GM21367 (cell line): Measurements from ENCODE around the gene MRPS10.
"Not testable (repeated sequence)": the region's sequence is repeated elsewhere in the genome, so short reads cannot be mapped to it uniquely, and the experiment has no call there.

ENCODE experiments used
- ATAC-seq: cut with Tn5 transposase; IDR thresholded peaks from one replicate; pipeline ENCODE4 v1.9.1; 2021; ENCODE audit not compliant: unreplicated experiment

MRPS10 gene

DNA sequence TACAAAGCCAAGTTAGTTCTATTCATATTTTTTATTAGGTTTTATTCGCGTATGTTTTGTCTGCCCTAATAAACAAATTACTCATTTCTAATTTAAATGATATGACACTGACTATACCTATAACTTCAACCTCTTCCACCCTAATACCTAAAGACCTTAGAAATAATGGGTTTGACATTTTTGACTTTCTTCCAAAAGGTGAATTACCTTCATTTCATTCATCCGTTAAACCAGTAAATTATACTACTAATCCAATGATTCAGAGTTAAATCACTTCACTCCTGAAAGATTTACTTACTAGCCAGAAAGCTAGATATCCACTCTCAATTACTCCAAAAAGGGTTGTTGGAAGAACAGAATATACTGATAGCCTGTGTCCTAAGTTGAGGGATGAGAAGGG is 5.2 kb downstream of the MRPS10 start:
- no peak for ATAC-seq

DNA sequence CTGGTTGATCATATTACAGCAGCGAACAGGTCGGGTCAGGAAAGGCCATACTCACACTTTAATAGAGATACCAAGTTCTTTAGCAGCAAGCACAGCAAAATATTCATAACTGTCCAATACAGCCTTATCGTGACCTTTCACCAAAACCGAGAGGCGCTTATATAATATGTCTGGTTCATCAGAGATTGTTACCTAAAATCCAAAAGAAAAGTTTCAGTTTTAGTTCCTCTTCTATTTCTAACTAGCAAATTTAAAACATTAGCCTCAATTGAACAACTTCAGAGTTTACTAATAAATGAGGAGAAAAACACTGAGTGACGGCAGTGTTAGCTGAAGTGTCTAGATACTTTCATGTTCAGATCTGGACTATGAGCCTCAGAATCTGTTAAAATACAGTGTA is 5.9 kb downstream of the MRPS10 start:
- ATAC-seq = no peak

DNA sequence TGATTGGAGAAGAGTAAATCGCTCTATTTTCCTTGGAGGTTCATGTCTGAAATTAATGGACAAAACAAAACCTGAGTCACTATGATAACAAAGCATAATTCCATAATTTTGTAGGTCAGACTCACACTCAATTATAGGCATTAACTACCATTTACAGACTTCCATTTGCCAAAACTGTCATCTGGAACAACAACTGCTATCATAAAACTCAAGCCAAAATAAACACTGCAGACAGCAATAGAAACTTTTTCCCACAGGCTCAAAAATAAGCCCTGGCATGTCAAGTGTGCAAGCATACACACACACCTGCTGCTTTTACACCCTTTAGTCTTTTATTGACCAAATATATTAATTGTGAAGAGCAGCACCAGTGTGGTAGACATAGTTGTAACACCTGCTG is 7.1 kb downstream of the MRPS10 start:
- no peak for ATAC-seq

DNA sequence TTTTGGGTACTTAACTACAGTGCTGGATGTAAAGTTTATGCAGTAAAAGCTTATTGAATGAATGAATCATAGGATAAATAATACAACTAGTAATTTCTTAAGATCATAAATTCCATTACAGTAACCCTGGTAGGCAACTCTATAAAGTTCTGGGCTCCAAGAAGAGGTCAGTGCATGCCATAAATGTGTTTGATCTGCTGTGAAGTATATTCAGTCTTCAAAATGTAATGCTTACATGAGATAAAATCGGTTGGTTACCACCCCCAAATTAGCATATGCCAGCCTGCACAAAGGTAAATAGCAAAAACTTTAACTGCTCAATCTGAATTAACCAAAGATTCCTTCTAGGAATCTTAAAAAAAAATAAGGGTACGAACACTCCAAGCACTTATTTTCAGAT is 10.1 kb downstream of the MRPS10 start:
- not testable (repeated sequence) for ATAC-seq

DNA sequence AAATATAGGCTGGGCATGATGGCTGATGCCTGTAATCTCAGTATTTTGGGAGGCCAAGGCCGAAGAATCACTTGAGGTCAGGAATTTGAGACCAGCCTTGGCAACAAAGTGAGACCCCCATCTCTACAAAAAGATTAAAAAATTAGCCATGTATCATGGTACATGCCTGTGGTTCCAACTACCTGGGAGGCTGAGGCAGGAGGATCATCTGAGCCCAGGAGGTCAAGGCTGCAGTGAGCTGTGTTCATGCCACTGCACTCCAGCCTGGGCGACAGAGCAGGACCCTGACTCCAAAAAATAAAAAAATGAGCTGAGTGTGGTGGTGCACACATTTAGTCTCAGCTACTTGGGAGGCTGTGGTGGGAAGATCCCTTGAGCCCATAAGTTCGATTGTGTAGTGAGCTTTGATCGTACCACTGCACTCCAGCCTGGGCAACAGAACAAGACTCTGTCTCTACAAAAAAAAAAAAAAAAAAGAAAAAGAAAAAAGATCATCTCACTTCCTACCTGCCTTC is 12.8 kb downstream of the MRPS10 start:
- ATAC-seq = no peak

DNA sequence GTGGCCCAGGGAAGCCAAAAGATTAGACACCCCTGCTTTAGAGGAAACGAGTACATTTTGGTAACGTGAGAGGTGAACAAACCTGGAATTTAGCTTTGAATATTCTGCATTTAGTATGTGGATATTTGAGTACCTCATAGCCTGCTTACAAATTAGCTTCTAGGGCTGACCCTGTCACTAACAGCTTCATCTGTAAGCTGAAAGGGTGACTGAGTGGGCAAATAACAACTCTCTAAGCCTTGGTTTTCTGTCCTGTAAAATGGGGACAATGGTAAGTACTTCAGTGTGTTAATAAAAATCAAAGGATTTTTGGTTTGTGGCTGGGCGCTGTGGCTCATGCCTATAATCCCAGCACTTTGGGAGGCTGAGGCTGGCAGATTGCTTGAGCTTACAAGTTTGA is 14.5 kb downstream of the MRPS10 start:
- no peak for ATAC-seq

DNA sequence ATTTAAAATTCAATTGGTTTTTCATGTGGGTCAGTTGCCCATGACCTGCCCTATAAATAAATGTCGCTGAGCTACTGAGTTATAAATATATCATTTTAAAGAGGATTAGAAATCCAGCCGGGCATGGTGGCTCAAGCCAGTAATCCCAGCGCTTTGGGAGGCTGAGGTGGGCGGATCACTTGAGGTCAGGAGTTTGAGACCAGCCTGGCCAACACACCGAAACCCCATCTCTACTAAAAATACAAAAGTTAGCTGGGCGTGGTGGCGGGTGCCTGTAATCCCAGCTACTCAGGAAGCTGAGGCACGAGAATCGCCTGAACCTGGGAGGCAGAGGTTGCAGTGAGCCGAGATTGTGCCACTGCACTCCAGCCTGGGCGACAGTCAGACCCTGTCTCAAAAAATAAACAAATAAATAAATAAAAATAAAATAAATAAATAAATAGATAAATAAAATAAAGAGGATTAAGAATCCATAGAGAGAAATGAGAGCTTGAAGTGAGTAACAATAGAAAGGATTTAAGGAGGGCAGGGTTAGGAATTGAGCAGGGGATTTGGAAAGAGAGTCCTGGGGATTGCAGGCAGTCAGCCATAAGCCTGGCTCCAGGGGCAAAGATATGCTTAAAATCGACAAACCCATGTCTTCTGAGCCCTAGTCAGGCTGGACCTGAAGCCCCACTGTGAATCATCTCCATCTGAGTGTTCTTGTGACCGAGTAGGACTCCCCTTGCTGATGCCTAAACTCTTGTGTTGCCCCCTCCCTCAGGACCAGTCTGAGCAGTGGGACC is 15.3 kb downstream of the MRPS10 start:
- ATAC-seq = not testable (repeated sequence)

DNA sequence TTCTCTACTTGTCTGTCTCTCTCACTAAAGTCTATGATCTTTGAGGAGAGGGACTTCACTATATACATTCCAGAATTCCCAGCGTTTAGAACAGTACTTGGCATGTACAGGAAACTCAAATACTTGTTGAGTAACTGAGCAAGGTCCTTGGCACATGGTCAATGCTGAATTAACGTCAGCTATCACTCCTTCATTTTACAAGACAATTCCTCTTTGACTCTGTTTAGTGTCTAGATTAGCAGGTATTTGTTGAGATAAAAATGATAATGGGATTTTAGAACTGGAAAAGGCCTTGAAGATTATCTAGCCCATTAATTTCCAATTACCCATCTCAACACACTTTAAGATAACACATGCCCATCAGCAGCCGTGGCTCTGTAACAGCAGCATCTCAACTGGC is 16.3 kb downstream of the MRPS10 start:
- no peak for ATAC-seq

DNA sequence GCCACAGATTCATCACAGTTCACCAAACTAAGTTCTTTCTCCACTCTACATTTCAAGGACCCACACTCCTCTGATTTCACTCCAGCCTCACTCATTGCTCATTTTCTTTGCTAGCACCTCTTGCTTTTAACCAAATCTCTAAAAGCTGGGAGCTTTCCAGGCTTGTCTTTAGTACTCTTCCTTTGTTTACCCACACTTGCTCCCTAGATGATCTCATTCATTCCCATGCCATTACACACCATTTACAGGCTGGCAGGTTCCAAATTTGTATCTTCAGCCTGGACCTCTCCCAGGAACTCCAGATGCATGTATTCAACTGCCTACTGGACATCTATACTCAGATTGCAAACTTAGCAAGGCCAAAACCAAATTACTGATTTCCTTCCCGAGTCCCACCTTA is 17.6 kb downstream of the MRPS10 start:
- no peak for ATAC-seq

DNA sequence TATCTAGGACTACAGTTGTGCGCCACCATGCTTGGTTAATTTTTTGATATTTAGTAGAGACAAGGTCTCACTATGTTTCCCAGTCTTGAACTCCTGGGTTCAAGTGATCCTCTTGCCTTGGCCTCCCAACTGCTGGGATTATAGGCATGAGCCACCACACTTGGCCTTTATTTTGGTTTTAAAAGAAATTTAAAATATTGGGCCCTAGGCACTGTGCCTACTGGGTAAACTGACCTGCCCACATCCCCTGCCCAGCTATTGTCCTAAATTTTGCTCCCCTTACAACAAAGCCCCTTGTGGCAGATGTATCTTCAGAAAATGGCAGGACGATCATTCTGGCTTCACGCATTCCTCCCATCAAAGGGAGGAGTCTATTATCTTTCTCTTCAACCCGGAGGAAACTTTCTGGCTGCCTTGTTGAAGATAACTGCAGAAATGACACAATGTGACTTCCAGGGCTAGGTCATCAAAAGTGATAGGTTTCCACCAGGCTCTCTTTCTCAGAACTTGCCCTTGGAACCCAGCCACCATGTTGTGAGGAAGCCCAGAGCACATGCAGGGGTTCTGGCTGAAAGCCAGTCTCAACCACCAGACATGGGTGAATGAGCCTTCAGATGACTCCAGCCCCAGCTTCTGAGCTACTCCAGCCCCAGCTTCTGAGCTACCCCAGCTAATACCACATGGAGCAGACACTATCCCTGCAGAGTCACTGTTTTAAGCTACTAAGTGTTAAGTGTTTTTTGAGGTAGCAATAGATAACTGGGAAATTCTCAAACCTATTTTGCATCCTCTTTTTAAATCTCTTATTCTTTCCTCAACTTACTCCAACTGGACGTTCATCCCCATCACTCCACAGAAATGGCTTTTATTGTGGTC is 18.3 kb downstream of the MRPS10 start:
- ATAC-seq = no peak

DNA sequence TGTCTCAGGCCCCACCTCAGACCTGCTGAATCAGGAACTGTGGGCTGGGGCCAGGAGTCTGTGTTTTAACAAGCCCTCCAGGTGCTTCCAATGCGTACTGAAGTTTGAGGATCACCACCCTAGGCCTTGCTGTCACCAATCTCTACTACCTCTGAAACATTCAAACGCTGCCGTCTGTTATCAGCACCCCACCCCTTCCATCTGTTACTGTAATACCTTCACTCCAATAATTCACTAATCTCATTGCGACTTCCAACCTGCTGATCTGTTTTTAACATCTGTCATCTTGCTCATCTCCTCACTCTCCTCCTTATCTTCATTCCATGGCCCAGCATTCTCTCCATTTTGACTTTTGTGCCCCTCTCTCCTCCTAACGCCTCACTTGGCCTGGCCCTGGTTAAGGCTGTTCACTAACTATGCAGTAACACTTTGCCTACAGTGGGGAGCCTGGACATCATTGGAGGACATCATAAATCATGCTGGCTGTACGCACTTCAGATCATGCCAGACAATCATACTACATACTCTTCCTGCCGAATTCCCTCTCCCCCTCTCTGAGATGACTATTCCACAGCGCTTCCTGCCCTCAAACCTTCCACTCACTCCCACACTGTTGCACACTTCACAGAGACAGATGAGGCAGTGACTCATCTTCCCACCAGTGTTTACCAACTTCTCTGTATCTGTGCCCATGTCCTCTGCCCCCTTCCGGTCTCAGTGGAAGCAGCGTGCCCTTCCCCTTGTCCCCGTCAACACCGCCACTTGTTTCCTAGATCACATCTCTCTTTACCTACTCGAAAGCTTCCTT is 19.9 kb downstream of the MRPS10 start:
- ATAC-seq = no peak

DNA sequence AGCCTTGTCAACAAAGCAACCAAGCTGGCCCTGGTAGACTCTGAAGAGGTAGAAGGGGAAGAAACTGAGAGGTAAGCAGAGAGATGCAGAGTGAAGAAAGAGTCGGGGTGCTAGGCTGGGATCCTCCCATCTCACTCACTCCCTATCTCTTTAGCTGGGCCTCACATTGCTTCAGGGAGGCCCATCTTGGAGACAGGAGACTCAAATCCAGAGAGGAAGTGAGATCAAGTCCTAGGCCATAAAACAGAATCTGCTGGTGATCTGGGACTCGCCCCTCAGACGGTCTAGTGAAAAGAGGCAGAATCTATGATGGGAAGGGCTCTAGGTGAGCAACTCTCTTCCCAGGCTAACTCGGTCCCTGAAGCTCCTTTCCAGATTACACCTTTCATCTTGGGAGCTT is 22.2 kb downstream of the MRPS10 start:
- no peak for ATAC-seq

DNA sequence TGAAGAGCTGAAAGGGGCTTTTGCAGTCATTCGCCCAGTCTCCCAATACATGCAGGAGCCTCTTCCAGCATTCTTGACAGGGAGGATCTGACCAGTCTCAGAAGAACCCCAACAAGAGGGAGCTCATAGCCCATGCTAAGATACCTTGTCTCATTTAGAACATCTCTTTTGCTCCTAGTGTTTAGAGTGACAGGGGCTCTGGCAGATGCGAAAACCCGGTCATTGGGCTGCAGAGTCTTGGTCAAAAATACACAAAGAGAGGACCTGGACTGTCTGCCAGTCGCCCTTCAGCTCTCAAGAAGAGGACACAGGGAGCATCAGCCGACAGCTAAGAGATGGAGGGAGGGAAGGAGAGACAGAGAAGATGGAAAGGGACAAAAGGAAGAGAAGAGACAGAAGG is 23.6 kb downstream of the MRPS10 start:
- no peak for ATAC-seq

DNA sequence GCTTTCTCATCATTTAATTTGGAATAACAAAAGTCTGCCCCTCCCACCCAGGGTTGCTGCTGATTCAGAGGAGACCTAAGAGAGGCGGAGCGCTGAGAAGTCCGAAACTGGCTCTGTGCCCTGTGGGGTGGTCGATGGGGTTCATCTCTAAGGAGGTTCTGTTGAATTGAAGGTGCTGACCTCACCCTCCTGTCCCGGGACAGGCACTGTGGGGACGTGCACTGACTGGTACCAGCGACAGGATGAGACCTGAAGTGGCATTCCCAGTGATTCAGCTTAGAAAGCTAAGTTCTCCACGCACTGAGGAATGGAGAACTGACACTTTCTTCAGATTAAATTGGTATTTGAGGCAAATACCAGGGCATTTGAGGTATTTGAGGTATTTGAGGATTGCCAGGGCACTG is 24.2 kb downstream of the MRPS10 start:
- ATAC-seq = no peak

DNA sequence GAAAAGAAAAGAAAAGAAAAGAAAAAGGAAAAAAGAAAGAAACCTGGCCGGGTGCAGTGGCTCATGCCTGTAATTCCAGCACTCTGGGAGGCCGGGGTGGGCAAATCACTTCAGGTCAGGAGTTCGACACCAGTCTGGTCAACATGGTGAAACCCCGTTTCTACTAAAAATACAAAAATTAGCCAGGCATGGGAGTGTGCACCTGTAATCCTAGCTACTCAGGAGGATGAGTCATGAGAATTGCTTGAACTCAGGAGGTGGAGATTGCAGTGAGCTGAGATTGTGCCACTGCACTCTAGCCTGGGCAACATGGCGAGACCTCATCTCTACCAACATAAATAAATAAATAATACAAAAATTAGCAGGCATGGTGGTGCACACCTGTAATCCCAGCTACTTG is 25.3 kb downstream of the MRPS10 start:
- ATAC-seq = not testable (repeated sequence)

DNA sequence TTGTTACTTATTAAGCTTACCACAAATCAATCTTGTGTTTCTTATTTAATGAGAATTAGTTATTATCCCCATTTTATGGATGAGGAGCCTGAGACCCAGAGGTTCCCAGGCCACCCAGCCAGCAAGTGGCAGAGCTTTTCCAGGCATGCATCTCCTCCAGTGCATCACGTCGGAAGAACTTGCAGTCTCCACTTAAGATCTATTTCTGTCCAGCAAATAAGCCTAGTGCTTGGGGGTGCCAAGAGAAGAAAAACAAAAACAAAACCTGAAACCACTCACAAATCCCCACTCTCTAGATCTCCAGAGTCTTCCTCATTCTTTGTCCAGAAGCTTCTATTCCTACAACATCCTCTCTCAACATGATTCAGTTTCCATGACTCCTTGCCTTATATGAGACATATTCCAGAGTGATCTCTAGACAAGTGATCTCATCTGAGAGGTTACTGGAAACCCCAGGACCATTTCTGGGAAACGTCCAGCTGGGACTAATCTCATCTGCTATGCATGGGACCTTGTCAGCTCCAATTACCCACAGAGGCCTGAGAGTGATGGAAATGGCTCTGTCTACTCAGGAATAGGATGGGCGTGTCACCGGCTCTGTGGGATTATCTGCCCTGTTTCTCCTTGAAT is 27.0 kb downstream of the MRPS10 start:
- no peak for ATAC-seq

DNA sequence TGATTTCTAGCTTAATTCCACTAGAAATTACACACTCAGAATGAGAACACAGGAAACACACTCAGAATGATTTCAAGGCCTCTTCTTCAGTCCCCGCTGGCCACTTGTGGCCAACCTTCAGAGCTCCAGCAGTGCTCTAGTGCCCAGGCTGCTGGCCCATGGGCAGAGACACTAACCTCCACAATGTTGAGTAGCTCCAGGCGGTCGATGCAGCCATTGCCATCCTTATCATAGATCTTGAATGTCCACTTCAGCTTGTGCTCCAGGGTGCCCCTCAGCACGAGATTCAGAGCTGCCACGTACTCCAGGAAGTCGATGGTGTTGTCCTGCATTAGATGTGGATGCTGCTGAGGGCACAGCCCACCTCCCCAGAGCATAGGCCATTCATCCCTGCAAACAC is 29.3 kb downstream of the MRPS10 start:
- ATAC-seq = no peak

DNA sequence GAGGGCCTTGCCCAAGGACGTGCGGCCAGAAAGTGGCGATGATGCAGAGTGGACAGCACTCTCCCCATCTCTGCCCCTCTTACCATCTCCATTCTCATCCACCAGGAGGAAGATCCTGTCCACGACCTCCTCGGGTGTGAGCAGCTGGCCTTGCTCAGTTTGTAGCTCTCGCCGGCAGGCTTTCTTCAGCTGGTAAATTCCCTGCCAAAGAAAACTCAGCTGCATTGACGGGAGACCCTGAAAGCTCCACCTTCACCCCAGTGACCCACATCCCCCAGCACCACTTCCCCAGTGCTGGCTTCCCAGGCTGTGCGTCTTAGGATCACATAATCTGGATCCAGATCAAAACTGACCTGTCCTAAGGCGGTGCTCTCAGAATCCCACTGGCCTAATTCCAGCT is 32.1 kb downstream of the MRPS10 start:
- ATAC-seq = no peak

DNA sequence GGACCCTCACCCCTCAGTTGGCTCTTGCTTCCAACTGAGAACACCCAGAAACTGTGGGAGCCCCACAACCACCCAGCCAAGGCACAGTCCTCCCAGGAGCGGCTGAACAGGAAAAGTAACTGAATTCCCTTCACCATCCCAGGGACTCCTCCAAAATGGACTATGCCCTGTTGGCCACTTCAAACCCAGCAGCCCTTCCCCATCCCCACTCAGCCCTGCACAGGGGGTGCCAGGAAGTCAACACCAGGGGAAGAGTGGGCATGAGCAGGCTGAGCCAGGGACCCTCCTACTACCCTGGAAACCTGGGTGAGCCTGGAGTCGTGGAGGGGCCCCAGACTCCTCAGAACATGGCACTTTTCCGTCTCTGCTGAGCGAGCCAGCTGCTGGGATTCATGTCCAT is 33.2 kb downstream of the MRPS10 start:
- ATAC-seq = no peak

DNA sequence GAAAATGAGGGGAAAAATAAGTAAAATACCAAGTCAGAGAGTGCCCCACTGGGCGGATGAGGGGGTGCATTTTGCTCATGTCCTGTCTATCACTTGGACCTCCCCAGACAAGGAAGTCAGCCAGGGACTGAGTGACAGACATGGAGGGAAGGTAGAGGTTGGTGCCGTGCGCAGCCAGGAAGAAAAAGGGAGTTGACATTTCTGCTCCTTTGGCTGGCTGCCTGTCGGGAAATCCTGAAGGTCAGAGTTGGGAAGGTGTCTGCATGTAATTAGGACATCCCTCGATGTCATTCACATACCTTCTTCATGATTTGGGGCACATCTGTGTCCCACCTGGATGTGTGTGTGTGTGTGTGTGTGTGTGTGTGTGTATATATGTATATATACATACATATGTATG is 35.6 kb downstream of the MRPS10 start:
- ATAC-seq = no peak

DNA sequence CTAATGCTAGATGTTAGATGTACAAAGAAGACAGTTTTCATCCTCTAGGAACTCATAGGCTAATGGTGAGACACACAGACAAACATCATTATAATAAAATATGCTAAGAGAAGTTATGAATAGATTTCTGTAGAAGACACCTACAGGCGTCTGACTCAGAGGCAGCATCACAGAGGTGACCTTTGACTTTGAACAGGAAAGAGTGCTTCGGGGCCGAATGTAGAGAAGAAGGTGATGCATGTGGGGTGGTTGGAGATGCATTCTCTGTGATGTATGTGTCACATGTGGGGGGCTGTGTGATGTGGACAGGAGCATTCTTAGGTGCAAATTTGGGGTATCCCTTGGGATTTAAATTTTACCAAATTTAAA is 37.7 kb downstream of the MRPS10 start:
- ATAC-seq = no peak
